DOHH2 (cell line): ENCODE results near the gene AUTS2.
"Not testable (repeated sequence)": the region's sequence is repeated elsewhere in the genome, so short reads cannot be mapped to it uniquely, and the experiment has no call there.

Source experiments
- H3F3A ChIP-seq: fragments of 200-600 bp; sonication (generic), shearing (Covaris generic); 2 replicates; pipeline ENCODE4 v1.6.0; 2016; ENCODE audit warnings: antibody characterized with exemption, mild to moderate bottlenecking; ENCODE audit not compliant: control insufficient read depth, insufficient read depth
- H3K27ac ChIP-seq: fragments of 200-600 bp; sonication (generic); 2 replicates; pipeline ENCODE4 v1.5.1; 2014; ENCODE audit warnings: low read depth, mild to moderate bottlenecking, low read length, moderate library complexity
- H3K27me3 ChIP-seq: fragments of 200-600 bp; sonication (generic); 2 replicates; pipeline ENCODE4 v1.6.1; 2014; ENCODE audit warnings: mild to moderate bottlenecking, low read length, mixed read lengths; ENCODE audit not compliant: control insufficient read depth
- H3K36me3 ChIP-seq: fragments of 200-600 bp; sonication (generic); 2 replicates; pipeline ENCODE4 v1.6.1; 2014; ENCODE audit warnings: mild to moderate bottlenecking, low read length, moderate library complexity, mixed read lengths; ENCODE audit not compliant: control insufficient read depth
- H3K4me1 ChIP-seq: fragments of 200-600 bp; sonication (generic); 2 replicates; pipeline ENCODE4 v1.6.1; 2014; ENCODE audit warnings: mild to moderate bottlenecking, low read length, mixed read lengths; ENCODE audit not compliant: control insufficient read depth
- H3K4me2 ChIP-seq: fragments of 200-600 bp; sonication (generic); 2 replicates; pipeline ENCODE4 v1.6.0; 2014; ENCODE audit warnings: mild to moderate bottlenecking, low read length, moderate library complexity
- H3K4me3 ChIP-seq: fragments of 200-600 bp; sonication (generic); 2 replicates; pipeline ENCODE4 v1.5.1; 2014; ENCODE audit warnings: mild to moderate bottlenecking, low read length, mixed read lengths
- H3K79me2 ChIP-seq: fragments of 200-600 bp; sonication (generic); 2 replicates; pipeline ENCODE4 v1.6.1; 2014; ENCODE audit warnings: mild to moderate bottlenecking, low read length, mixed read lengths; ENCODE audit not compliant: control insufficient read depth
- H3K9me2 ChIP-seq: fragments of 200-600 bp; sonication (generic); replicated peaks from 2 replicates; pipeline ENCODE4 v1.6.1; 2014; ENCODE audit warnings: mild to moderate bottlenecking, low read length, mixed read lengths; ENCODE audit not compliant: control insufficient read depth
- H3K9me3 ChIP-seq: fragments of 200-600 bp; sonication (generic); 2 replicates; pipeline ENCODE4 v1.6.1; 2014; ENCODE audit warnings: antibody characterized with exemption, low read length, mixed read lengths; ENCODE audit not compliant: control insufficient read depth, insufficient read depth
- H4K20me1 ChIP-seq: fragments of 200-600 bp; sonication (generic); 2 replicates; pipeline ENCODE4 v1.6.0; 2014; ENCODE audit warnings: low read depth, mild to moderate bottlenecking, antibody characterized with exemption, low read length, moderate library complexity; ENCODE audit not compliant: control insufficient read depth, insufficient read depth
- CTCF ChIP-seq: fragments of 200-600 bp; sonication (generic); IDR thresholded peaks from one replicate; pipeline ENCODE4 v1.5.1; 2014; ENCODE audit warnings: antibody characterized with exemption, mild to moderate bottlenecking, low read depth, low read length; ENCODE audit not compliant: poor library complexity, severe bottlenecking
- EZH2phosphoT487 ChIP-seq: fragments of 200-600 bp; sonication (generic); IDR thresholded peaks from 2 replicates; pipeline ENCODE4 v1.6.1; 2017; ENCODE audit warnings: borderline replicate concordance, mild to moderate bottlenecking, antibody characterized with exemption, low read length, moderate library complexity, mixed read lengths

Gene AUTS2

GRCh38 chr7:69780379-69780778 lies 182.1 kb downstream of the AUTS2 start:
- H3K27ac ChIP-seq: no peak overlapping the region

GRCh38 chr7:69781412-69781846 lies 183.2 kb downstream of the AUTS2 start:
- no peaks in the 10 kb centered on the region for H3K27me3 ChIP-seq
- peaks cover 87% of the 10 kb centered on the region for H3K79me2 ChIP-seq
- 0 out of 2 replicates have a peak, but pooled peaks cover 4% of the 10 kb centered on the region for H3K9me3 ChIP-seq
- no peaks in the 10 kb centered on the region for H3F3A ChIP-seq
- TF ChIP-seq CTCF: no peak
- TF ChIP-seq EZH2phosphoT487: no peak
- H3K4me2 ChIP-seq: no peak overlapping the region
- no peak overlapping the region for H3K27ac ChIP-seq
- H4K20me1 ChIP-seq: peaks cover 7% of the 10 kb centered on the region; the same call in 1 of the 2 replicates
- H3K4me3 ChIP-seq: no peak overlapping the region
- H3K9me2 ChIP-seq: no peaks in the 10 kb centered on the region
- peaks cover 24% of the 10 kb centered on the region for H3K4me1 ChIP-seq
- H3K36me3 ChIP-seq: no peaks in the 10 kb centered on the region

More at GRCh38 chr7:69780379-69780778, 182.1 kb downstream of the AUTS2 start:
- TF ChIP-seq CTCF: no peak
- TF ChIP-seq EZH2phosphoT487: no peak
- Histone ChIP-seq H3K4me2 (no peak overlapping the region), H3K9me3 (0 out of 2 replicates have a peak, but pooled peaks cover 2% of the 10 kb centered on the region), H3F3A (no peaks in the 10 kb centered on the region), H3K36me3 (no peaks in the 10 kb centered on the region), H3K27me3 (no peaks in the 10 kb centered on the region), H3K9me2 (no peaks in the 10 kb centered on the region), H4K20me1 (peaks cover 7% of the 10 kb centered on the region; the same call in 1 of the 2 replicates), H3K4me1 (peaks cover 24% of the 10 kb centered on the region), H3K79me2 (peaks cover 92% of the 10 kb centered on the region), H3K4me3 (no peak overlapping the region)

- TF ChIP-seq EZH2phosphoT487 (no peak), CTCF (no peak)
- Histone ChIP-seq H3K36me3 (no peaks in the 10 kb centered on the region), H3K27me3 (no peaks in the 10 kb centered on the region), H3K4me2 (no peak overlapping the region), H3K4me1 (peaks cover 27% of the 10 kb centered on the region), H3K9me3 (0 out of 2 replicates have a peak, but pooled peaks cover 4% of the 10 kb centered on the region), H3F3A (no peaks in the 10 kb centered on the region), H3K79me2 (peaks cover 88% of the 10 kb centered on the region), H3K9me2 (no peaks in the 10 kb centered on the region), H3K4me3 (no peak overlapping the region), H3K27ac (no peak overlapping the region), H4K20me1 (peaks cover 4% of the 10 kb centered on the region)
These were observed 184.8 kb downstream of the AUTS2 start for GRCh38 chr7:69782917-69783684.

GRCh38 chr7:69786130-69786529 lies 187.9 kb downstream of the AUTS2 start:
- not testable (repeated sequence) for H3K9me3 ChIP-seq, H3K4me2 ChIP-seq, H3K27me3 ChIP-seq, H3F3A ChIP-seq, H3K27ac ChIP-seq, H3K36me3 ChIP-seq, H3K4me3 ChIP-seq, H3K9me2 ChIP-seq
- Histone ChIP-seq H3K4me1 (peaks cover 37% of the 10 kb centered on the region), H4K20me1 (peaks cover 13% of the 10 kb centered on the region), H3K79me2 (peaks cover 92% of the 10 kb centered on the region)
